Left ventricle myocardium inferior (tissue), 1 donor: Measurements from ENCODE around the gene CDK1. TPM values are rescaled to one million over a fixed set of nuclear protein-coding genes. Genes with fewer than 3 reads are reported as not detected.

Experiments used
- DNase-seq: peaks from one replicate; pipeline ENCODE4 v3.0.0-alpha.2; 2020
- H3K27ac ChIP-seq: fragments of 200-600 bp; replicated peaks from 2 replicates; pipeline ENCODE4 v1.8.0; 2021
- H3K27me3 ChIP-seq: fragments of 200-600 bp; 2 replicates; pipeline ENCODE4 v1.8.0; 2021; ENCODE audit warnings: low read depth
- H3K36me3 ChIP-seq: fragments of 200-600 bp; 2 replicates; pipeline ENCODE4 v1.8.0; 2021
- H3K4me1 ChIP-seq: fragments of 200-600 bp; 2 replicates; pipeline ENCODE4 v1.8.0; 2021
- H3K4me3 ChIP-seq: fragments of 200-600 bp; 2 replicates; pipeline ENCODE4 v1.8.0; 2021; ENCODE audit warnings: mild to moderate bottlenecking, moderate library complexity
- H3K9me3 ChIP-seq: fragments of 200-600 bp; replicated peaks from 2 replicates; pipeline ENCODE4 v1.8.0; 2021
- intact Hi-C: fragments of 100-400 bp; cut with micrococcal nuclease; formaldehyde crosslinking; loops from one replicate; pipeline ENCODE4 v1.11.0; 2022
- total RNA-seq: library from RNA; stranded (reverse); fragmentation: NEBNext Ultra II Directional; extraction: Animal tissue kit (Norgen Biotek cat#: 25700); gene quantifications from one replicate; pipeline ENCODE4 v1.2.1, GENCODE V29; 2021
- TF ChIP-seq, protein P1 (sequence below): fragments of 200-600 bp; IDR thresholded peaks from 2 replicates; pipeline ENCODE4 v1.8.0; 2021; ENCODE audit warnings: antibody characterized with exemption, mild to moderate bottlenecking, borderline replicate concordance
- donor health status: DM: no; HTN: yes; CAD: no; lungs with severe emphysema.

The CDK1 gene
- total RNA-seq, 1 donor from 2014 or later: 1.5 TPM

DNA sequence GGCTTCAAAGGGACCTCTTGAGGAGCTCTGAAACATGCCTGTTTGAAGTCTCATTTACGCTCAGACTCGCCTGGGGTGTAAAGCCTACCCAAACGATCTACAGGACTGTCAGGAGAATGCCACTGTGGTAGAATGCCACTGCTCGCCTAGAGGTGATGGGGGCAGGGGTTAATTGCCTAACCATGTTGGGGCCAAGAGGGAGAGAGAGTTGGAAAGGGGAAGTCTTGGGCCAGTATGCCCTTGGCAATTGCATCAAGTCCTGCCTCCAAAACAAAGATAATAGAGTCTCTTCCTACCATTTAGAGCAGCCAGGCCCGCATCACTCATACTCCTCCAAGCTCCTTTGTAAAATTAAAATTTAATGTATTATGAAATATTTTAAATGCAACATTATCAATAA, 25.2 kb downstream of the CDK1 start:
- H3K4me3 ChIP-seq: no peak overlapping the region
- no peak for DNase-seq
- intact Hi-C loops: no loop called here
- H3K4me1 ChIP-seq: peaks cover 5% of the 10 kb centered on the region
- no peaks in the 10 kb centered on the region for H3K9me3 ChIP-seq
- TF ChIP-seq, protein P1, sequence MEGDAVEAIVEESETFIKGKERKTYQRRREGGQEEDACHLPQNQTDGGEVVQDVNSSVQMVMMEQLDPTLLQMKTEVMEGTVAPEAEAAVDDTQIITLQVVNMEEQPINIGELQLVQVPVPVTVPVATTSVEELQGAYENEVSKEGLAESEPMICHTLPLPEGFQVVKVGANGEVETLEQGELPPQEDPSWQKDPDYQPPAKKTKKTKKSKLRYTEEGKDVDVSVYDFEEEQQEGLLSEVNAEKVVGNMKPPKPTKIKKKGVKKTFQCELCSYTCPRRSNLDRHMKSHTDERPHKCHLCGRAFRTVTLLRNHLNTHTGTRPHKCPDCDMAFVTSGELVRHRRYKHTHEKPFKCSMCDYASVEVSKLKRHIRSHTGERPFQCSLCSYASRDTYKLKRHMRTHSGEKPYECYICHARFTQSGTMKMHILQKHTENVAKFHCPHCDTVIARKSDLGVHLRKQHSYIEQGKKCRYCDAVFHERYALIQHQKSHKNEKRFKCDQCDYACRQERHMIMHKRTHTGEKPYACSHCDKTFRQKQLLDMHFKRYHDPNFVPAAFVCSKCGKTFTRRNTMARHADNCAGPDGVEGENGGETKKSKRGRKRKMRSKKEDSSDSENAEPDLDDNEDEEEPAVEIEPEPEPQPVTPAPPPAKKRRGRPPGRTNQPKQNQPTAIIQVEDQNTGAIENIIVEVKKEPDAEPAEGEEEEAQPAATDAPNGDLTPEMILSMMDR: no peak
- H3K27ac ChIP-seq: no peak overlapping the region
- no peaks in the 10 kb centered on the region for H3K36me3 ChIP-seq
- H3K27me3 ChIP-seq: no peaks in the 10 kb centered on the region

DNA sequence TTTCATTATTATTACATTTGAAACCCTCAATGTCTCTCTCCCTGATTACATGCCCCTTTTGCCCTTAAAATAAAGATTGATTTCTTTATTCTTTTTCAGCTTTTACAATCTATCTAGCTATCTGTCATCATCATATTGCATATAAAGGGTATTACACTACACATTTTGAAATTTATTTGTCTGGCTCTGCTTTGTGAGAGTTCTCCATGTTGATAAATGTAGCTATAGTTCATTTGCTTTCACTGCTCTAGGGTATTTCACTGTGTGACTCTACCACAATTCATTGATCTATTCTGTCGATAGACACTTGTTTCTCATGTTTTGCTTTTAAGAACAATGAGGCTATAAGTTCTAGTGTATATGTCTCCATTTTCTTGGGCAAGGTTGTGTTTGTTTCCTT, 25.6 kb downstream of the CDK1 start:
- no peak for DNase-seq
- no peaks in the 10 kb centered on the region for H3K27me3 ChIP-seq
- intact Hi-C loops: no loop called here
- H3K36me3 ChIP-seq: no peaks in the 10 kb centered on the region
- H3K4me3 ChIP-seq: no peak overlapping the region
- TF ChIP-seq, protein P1: no peak
- H3K27ac ChIP-seq: no peak overlapping the region
- H3K9me3 ChIP-seq: no peaks in the 10 kb centered on the region
- H3K4me1 ChIP-seq: peaks cover 5% of the 10 kb centered on the region

DNA sequence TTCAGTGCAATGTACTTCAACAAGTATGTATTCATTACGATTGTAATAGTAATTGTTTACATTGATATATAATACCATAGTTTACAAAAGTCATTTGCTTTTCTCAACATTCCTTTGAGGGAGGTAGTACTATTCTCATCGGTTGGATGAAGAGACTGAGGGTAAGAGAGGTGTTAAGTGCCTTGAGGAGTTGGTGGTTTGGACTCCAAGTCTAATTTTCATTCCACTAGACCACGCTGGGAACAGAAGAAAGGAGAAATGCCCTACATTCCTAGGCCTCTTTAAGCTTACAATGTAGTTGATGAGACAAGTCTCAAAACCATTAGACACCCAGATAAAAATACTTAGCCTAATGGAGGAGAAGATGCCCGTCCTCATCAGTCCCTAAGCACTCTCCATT, 28.6 kb downstream of the CDK1 start:
- intact Hi-C loops: no loop called here

DNA sequence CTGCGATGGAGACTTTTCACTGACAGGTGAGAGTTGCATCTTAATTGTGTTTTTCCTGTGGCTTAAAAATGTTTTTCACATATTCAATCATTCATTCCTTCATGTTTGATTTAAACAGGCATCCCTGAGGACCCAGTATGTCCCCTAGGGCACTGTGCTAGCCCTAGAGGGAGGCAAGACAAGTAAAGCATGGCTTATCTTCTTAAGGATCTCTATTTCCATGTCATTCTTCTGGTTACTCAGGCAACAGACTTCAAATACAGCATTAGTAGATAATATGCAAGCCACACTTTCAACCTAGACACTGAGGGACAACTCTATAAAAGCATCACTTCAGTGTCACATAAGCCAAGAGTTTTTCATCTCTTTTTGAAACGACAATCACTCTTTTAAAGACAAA, 29.2 kb downstream of the CDK1 start:
- TF ChIP-seq, protein P1: no peak
- Histone ChIP-seq H3K27me3 (no peaks in the 10 kb centered on the region), H3K4me1 (peaks cover 17% of the 10 kb centered on the region), H3K4me3 (no peak overlapping the region), H3K9me3 (no peaks in the 10 kb centered on the region), H3K36me3 (no peaks in the 10 kb centered on the region), H3K27ac (no peak overlapping the region)
- intact Hi-C loops: no loop called here
- DNase-seq: no peak

More for the DNA sequence above, 28.6 kb downstream of the CDK1 start:
- Histone ChIP-seq H3K4me1 (peaks cover 17% of the 10 kb centered on the region), H3K36me3 (no peaks in the 10 kb centered on the region), H3K4me3 (no peak overlapping the region), H3K27me3 (no peaks in the 10 kb centered on the region), H3K27ac (no peak overlapping the region), H3K9me3 (no peaks in the 10 kb centered on the region)
- TF ChIP-seq, protein P1: no peak
- no peak for DNase-seq

DNA sequence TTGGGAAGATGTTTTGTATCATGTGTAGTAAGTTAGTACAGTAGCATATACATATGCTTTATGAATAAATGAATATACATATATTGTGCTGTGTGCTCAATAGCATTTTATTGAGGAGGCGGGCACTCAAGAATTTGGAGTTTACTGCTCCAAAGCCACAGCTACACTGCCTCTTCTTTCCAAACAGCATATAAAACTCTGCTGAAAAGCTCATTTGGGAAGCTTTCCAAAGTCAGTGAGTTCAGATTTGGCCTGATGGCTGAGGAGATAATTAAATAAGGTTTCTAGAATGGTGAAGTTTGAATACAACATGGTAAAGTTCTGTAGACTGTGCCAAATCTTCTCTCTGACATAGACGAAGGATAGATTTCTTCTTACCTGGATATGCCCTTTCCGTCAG, 29.8 kb downstream of the CDK1 start:
- TF ChIP-seq, protein P1: no peak
- intact Hi-C loops: no loop called here
- Histone ChIP-seq H3K4me3 (no peak overlapping the region), H3K27ac (no peak overlapping the region), H3K27me3 (no peaks in the 10 kb centered on the region), H3K36me3 (no peaks in the 10 kb centered on the region), H3K9me3 (no peaks in the 10 kb centered on the region), H3K4me1 (peaks cover 17% of the 10 kb centered on the region)
- no peak for DNase-seq

DNA sequence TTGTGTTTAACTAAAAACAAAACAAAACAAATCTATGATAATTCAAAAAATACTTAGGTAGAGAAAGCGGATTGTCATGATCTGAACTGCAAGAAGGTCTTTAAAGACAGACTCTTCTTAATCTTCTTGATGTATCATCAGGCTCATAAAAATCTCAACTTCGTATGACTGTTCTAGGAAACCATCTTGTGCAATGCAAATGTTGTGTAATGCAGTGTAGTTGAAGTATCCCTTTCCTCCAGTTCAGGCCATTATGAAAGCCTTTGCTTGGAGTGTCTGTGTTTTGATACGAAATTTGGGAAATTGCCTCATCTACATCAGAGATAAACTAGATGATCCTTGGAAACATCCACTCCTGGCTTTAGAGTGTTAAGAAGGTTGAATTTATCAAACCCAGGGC, 30.9 kb downstream of the CDK1 start:
- intact Hi-C loops: no loop called here
- H3K27ac ChIP-seq: no peak overlapping the region
- TF ChIP-seq, protein P1: no peak

More for the DNA sequence above, 30.9 kb downstream of the CDK1 start:
- Histone ChIP-seq H3K9me3 (no peaks in the 10 kb centered on the region), H3K4me3 (no peak overlapping the region), H3K4me1 (peaks cover 17% of the 10 kb centered on the region), H3K36me3 (no peaks in the 10 kb centered on the region), H3K27me3 (no peaks in the 10 kb centered on the region)
- no peak for DNase-seq
